OCI-LY1 (cell line): ENCODE results near the gene MIER1.

ENCODE experiments used
- H2AFZ ChIP-seq: fragments of 200-600 bp; sonication (generic), shearing (Covaris generic); 2 replicates; pipeline ENCODE4 v1.6.0; 2014; ENCODE audit warnings: antibody characterized with exemption, mild to moderate bottlenecking, low read length
- H3F3A ChIP-seq: fragments of 200-600 bp; sonication (generic), shearing (Covaris generic); 2 replicates; pipeline ENCODE4 v1.6.0; 2014; ENCODE audit warnings: mild to moderate bottlenecking, antibody characterized with exemption, low read length, moderate library complexity; ENCODE audit not compliant: insufficient read depth
- H3K27ac ChIP-seq: fragments of 200-600 bp; sonication (generic); 2 replicates; pipeline ENCODE4 v1.5.1; 2014; ENCODE audit warnings: low read length, mixed run types, mild to moderate bottlenecking, low read depth; ENCODE audit not compliant: poor library complexity, severe bottlenecking
- H3K27me3 ChIP-seq: fragments of 200-600 bp; sonication (generic); 2 replicates; pipeline ENCODE4 v1.6.0; 2014; ENCODE audit warnings: antibody characterized with exemption, mild to moderate bottlenecking, low read length, moderate library complexity; ENCODE audit not compliant: insufficient read depth
- H3K36me3 ChIP-seq: fragments of 200-600 bp; sonication (generic); 2 replicates; pipeline ENCODE4 v1.6.1; 2014; ENCODE audit warnings: mild to moderate bottlenecking, antibody characterized with exemption, low read length, moderate library complexity, mixed read lengths; ENCODE audit not compliant: insufficient read depth
- H3K4me1 ChIP-seq: fragments of 200-600 bp; sonication (generic); 2 replicates; pipeline ENCODE4 v1.5.1; 2014; ENCODE audit warnings: mild to moderate bottlenecking, low read length, moderate library complexity; ENCODE audit not compliant: insufficient read depth, severe bottlenecking
- H3K4me2 ChIP-seq: fragments of 200-600 bp; sonication (generic), shearing (Covaris generic); 2 replicates; pipeline ENCODE4 v1.6.1; 2014; ENCODE audit warnings: low read length
- H3K4me3 ChIP-seq: fragments of 200-600 bp; sonication (generic); 2 replicates; pipeline ENCODE4 v1.5.1; 2014; ENCODE audit warnings: low read length, low read depth, mild to moderate bottlenecking, mixed read lengths; ENCODE audit not compliant: poor library complexity, severe bottlenecking
- H3K79me2 ChIP-seq: fragments of 200-600 bp; shearing (Covaris generic); 2 replicates; pipeline ENCODE4 v1.6.1; 2016; ENCODE audit warnings: mixed run types, low read length, mixed read lengths; ENCODE audit not compliant: insufficient read depth
- H3K9ac ChIP-seq: fragments of 200-600 bp; sonication (generic), shearing (Covaris generic); 2 replicates; pipeline ENCODE4 v1.6.1; 2014; ENCODE audit warnings: mild to moderate bottlenecking, low read length, mixed read lengths
- H3K9me2 ChIP-seq: fragments of 200-600 bp; sonication (generic), shearing (Covaris generic); 2 replicates; pipeline ENCODE4 v1.6.1; 2014; ENCODE audit warnings: low read depth, mild to moderate bottlenecking, low read length, mixed read lengths
- H3K9me3 ChIP-seq: fragments of 200-600 bp; shearing (Covaris generic); 2 replicates; pipeline ENCODE4 v1.6.1; 2014; ENCODE audit warnings: low read length, mixed read lengths
- H4K20me1 ChIP-seq: fragments of 200-600 bp; sonication (generic), shearing (Covaris generic); 2 replicates; pipeline ENCODE4 v1.6.0; 2016; ENCODE audit warnings: mild to moderate bottlenecking, low read length; ENCODE audit not compliant: insufficient read depth
- CTCF ChIP-seq: fragments of 200-600 bp; sonication (generic), shearing (Covaris generic); IDR thresholded peaks from 2 replicates; pipeline ENCODE4 v1.5.1; 2017; ENCODE audit warnings: mild to moderate bottlenecking, antibody characterized with exemption, low read length, moderate library complexity, mixed read lengths
- EZH2 ChIP-seq: fragments of 200-600 bp; sonication (generic), shearing (Covaris generic); IDR thresholded peaks from 2 replicates; pipeline ENCODE4 v1.8.0; 2017; ENCODE audit warnings: borderline replicate concordance, mixed run types, mild to moderate bottlenecking, antibody characterized with exemption, low read length, moderate library complexity, mixed read lengths

Gene MIER1

GRCh38 chr1:66930823-66931174 lies 6.0 kb downstream of the MIER1 start:
- peak overlapping the region; percentile 99 for H3K4me2 ChIP-seq
- H3K9ac ChIP-seq: peak overlapping the region; percentile 86
- H3K27me3 ChIP-seq: no peaks in the 10 kb centered on the region
- peak overlapping the region; percentile 81 for H3K4me3 ChIP-seq
- H3F3A ChIP-seq: no peaks in the 10 kb centered on the region; the same call in none of the 2 replicates
- H3K4me1 ChIP-seq: peaks cover 79% of the 10 kb centered on the region
- TF ChIP-seq CTCF (no peak), EZH2 (no peak)
- H3K36me3 ChIP-seq: 0 out of 2 replicates have a peak, but pooled peaks cover 5% of the 10 kb centered on the region
- no peaks in the 10 kb centered on the region for H3K9me3 ChIP-seq
- peak overlapping the region; percentile 73 for H3K27ac ChIP-seq
- peaks cover 84% of the 10 kb centered on the region for H3K79me2 ChIP-seq
- no peak overlapping the region for H2AFZ ChIP-seq
- H3K9me2 ChIP-seq: no peaks in the 10 kb centered on the region
- H4K20me1 ChIP-seq: no peaks in the 10 kb centered on the region; the same call in 1 of the 2 replicates

DNA sequence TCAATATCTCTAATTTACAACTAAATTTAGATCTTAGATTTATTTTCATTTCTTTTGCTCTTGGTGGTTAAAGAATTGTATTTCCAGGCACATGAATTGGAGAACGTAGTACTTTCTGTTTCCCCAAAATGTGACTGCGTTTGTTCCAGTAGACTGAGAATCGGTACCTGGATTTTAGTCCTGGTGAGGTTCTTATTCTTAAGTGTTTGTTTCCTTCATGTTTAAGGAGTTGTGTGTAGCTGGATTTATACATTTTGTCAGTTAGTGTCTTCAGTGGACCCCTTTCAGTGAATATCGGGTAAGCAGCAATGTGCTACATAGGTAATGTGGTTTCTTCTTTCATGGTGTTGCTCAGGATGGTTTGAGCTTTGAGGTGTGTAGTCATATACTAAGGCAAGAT lies 6.8 kb downstream of the MIER1 start:
- H3K9me3 ChIP-seq: no peaks in the 10 kb centered on the region
- no peak for TF ChIP-seq CTCF
- no peak for TF ChIP-seq EZH2
- H3K4me1 ChIP-seq: peaks cover 71% of the 10 kb centered on the region
- no peak overlapping the region for H2AFZ ChIP-seq
- no peaks in the 10 kb centered on the region; the same call in none of the 2 replicates for H3F3A ChIP-seq
- H3K4me3 ChIP-seq: peak overlapping the region; percentile 81
- no peaks in the 10 kb centered on the region; the same call in 1 of the 2 replicates for H4K20me1 ChIP-seq
- 0 out of 2 replicates have a peak, but pooled peaks cover 5% of the 10 kb centered on the region for H3K36me3 ChIP-seq
- H3K27ac ChIP-seq: peak overlapping the region; percentile 73
- peak overlapping the region; percentile 99 for H3K4me2 ChIP-seq
- H3K9me2 ChIP-seq: no peaks in the 10 kb centered on the region
- peaks cover 84% of the 10 kb centered on the region for H3K79me2 ChIP-seq
- H3K27me3 ChIP-seq: no peaks in the 10 kb centered on the region
- H3K9ac ChIP-seq: peak overlapping the region; percentile 86

DNA sequence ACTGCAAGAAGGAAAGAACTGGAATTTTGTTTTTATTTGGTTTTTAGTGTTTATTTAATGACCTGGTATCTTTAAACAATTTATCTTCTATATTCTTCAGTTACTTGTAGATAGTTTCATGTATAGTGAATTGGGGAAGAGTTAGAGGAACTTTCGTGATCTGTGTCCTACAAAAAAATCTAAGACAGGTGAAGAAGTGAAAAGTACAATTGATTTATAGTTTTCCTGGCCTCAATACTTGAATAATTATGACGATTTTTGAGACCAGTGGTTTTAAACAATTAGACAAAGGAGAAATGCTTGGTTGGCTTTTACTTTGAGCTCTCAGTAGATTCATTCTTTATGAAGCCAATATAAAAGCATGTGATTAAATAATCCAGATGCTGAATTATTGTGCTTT lies 7.5 kb downstream of the MIER1 start:
- peak overlapping the region; percentile 99 for H3K4me2 ChIP-seq
- H3K27ac ChIP-seq: peak overlapping the region; percentile 23
- peaks cover 84% of the 10 kb centered on the region for H3K79me2 ChIP-seq
- H3K9ac ChIP-seq: peak overlapping the region; percentile 86
- H3F3A ChIP-seq: no peaks in the 10 kb centered on the region; the same call in none of the 2 replicates
- no peaks in the 10 kb centered on the region for H3K9me3 ChIP-seq
- H3K9me2 ChIP-seq: no peaks in the 10 kb centered on the region
- no peaks in the 10 kb centered on the region; the same call in 1 of the 2 replicates for H4K20me1 ChIP-seq
- H3K36me3 ChIP-seq: 0 out of 2 replicates have a peak, but pooled peaks cover 5% of the 10 kb centered on the region
- H3K27me3 ChIP-seq: no peaks in the 10 kb centered on the region
- H3K4me1 ChIP-seq: peaks cover 64% of the 10 kb centered on the region
- H3K4me3 ChIP-seq: peak overlapping the region; percentile 81
- no peak for TF ChIP-seq CTCF
- no peak overlapping the region for H2AFZ ChIP-seq
